IMR-90 (cell line): ENCODE data around the gene ATPAF2.

ENCODE experiments used
- BHLHE40 ChIP-seq: fragments of 150-350 bp; IDR thresholded peaks from 2 replicates; pipeline ENCODE4 v1.6.1; 2016; ENCODE audit warnings: mild to moderate bottlenecking, low read depth, low read length
- CEBPB ChIP-seq: IDR thresholded peaks from 2 replicates; pipeline ENCODE4 v1.6.1; 2012; ENCODE audit warnings: low read depth, low read length, improper control_type of control experiment
- CTCF ChIP-seq: conservative IDR thresholded peaks from 2 replicates; pipeline ENCODE4 v1.5.1; 2012; ENCODE audit warnings: mild to moderate bottlenecking, low read depth, low read length, improper control_type of control experiment
- MAFK ChIP-seq: IDR thresholded peaks from 2 replicates; pipeline ENCODE4 v1.6.1; 2012; ENCODE audit warnings: low read depth, low read length, improper control_type of control experiment
- MXI1 ChIP-seq: IDR thresholded peaks from 2 replicates; pipeline ENCODE4 v1.6.1; 2012; ENCODE audit warnings: low read depth, mild to moderate bottlenecking, low read length, moderate library complexity, borderline replicate concordance
- POLR2A ChIP-seq: IDR thresholded peaks from 2 replicates; pipeline ENCODE4 v1.6.1; 2012; ENCODE audit warnings: mild to moderate bottlenecking, low read depth, low read length
- RAD21 ChIP-seq: IDR thresholded peaks from 2 replicates; pipeline ENCODE4 v1.6.1; 2012; ENCODE audit warnings: low read length, improper control_type of control experiment
- SMC3 ChIP-seq: fragments of 150-350 bp; IDR thresholded peaks from 2 replicates; pipeline ENCODE4 v1.6.1; 2016; ENCODE audit warnings: low read depth, mild to moderate bottlenecking, antibody characterized with exemption, low read length, moderate library complexity

GRCh38 chr17:17990282-17990681 lies 48.7 kb downstream of the ATPAF2 start:
- TF ChIP-seq CEBPB (no peak), POLR2A (no peak), MAFK (no peak), MXI1 (no peak), CTCF (no peak), SMC3 (no peak), BHLHE40 (no peak), RAD21 (no peak)
